ENCODE results near the gene GLI1. TPM values are rescaled to one million over a fixed set of nuclear protein-coding genes. Genes with fewer than 3 reads are reported as not detected.

The GLI1 gene
- total RNA-seq, 1 experiment from 2014 or later = 1.9 TPM

GRCh38 chr12:57521525-57522010 lies 62.0 kb downstream of the GLI1 start:
- H3K9me2 ChIP-seq (replicated peaks; ENCODE audit: insufficient read depth, low read length) = no peaks in the 10 kb centered on the region
- H2AFZ ChIP-seq (ENCODE audit: low read length) = 0 out of 2 replicates have a peak overlapping the region, but pooled peaks have one; percentile 72
- H3K79me2 ChIP-seq (ENCODE audit: low read length) = peaks cover 53% of the 10 kb centered on the region
- H3K27ac ChIP-seq (ENCODE audit: low read length) = peak overlapping the region; percentile 91
- H3K9me3 ChIP-seq (ENCODE audit: low read length) = no peaks in the 10 kb centered on the region
- peaks cover 17% of the 10 kb centered on the region for H3K36me3 ChIP-seq (ENCODE audit: insufficient read depth, low read length)
- H3K4me2 ChIP-seq (ENCODE audit: low read depth, low read length, poor library complexity, severe bottlenecking) = peak overlapping the region; percentile 80
- no peaks in the 10 kb centered on the region for H3K27me3 ChIP-seq (ENCODE audit: low read length)
- H3K4me3 ChIP-seq (ENCODE audit: low read length) = peak overlapping the region; percentile 92
- H3K9ac ChIP-seq (ENCODE audit: low read length) = peak overlapping the region; percentile 89
- H3K4me1 ChIP-seq (ENCODE audit: low read length) = peaks cover 53% of the 10 kb centered on the region
- no peak for DNase-seq
- peaks cover 38% of the 10 kb centered on the region; the same call in 1 of the 2 replicates for H4K20me1 ChIP-seq (ENCODE audit: insufficient read depth, low read depth, low read length)

Small RNA genes lying within 50 kb of the gene (small RNA-seq; reads per million reads assigned to genes)
- gene MIR616 = not detected
- not detected for gene RNU6-879P

Other genes starting within 250 kb of the GLI1 start
- 2.9 and 4.2 TPM in 2 replicates for gene NXPH4, start 243.0 kb upstream of the GLI1 start, total RNA-seq (2014; rRNA removed; shearing (Covaris generic); ENCODE audit: low replicate concordance)
- 399 and 449 TPM in 2 replicates for gene SHMT2, start 230.1 kb upstream of the GLI1 start, total RNA-seq (2014; rRNA removed; shearing (Covaris generic); ENCODE audit: low replicate concordance)
- 5.9 and 7.8 TPM in 2 replicates for gene STAC3, start 208.6 kb upstream of the GLI1 start, total RNA-seq (2014; rRNA removed; shearing (Covaris generic); ENCODE audit: low replicate concordance)
- gene R3HDM2, start 28.7 kb upstream of the GLI1 start, total RNA-seq (2014; rRNA removed; shearing (Covaris generic); ENCODE audit: low replicate concordance) = 31.9 and 39.0 TPM in 2 replicates
- 0.11 TPM in 1 of 2 replicates, not detected in the other for gene INHBC, start 25.0 kb upstream of the GLI1 start, total RNA-seq (2014; rRNA removed; shearing (Covaris generic); ENCODE audit: low replicate concordance)
- 14.3 and 17.9 TPM in 2 replicates for gene INHBE, start 4.5 kb upstream of the GLI1 start, total RNA-seq (2014; rRNA removed; shearing (Covaris generic); ENCODE audit: low replicate concordance)
- 6.7 and 12.3 TPM in 2 replicates for gene ARHGAP9, start 20.1 kb downstream of the GLI1 start, total RNA-seq (2014; rRNA removed; shearing (Covaris generic); ENCODE audit: low replicate concordance)
- gene MARS1, start 28.3 kb downstream of the GLI1 start, total RNA-seq (2014; rRNA removed; shearing (Covaris generic); ENCODE audit: low replicate concordance) = 204 and 260 TPM in 2 replicates
- gene DDIT3, start 60.7 kb downstream of the GLI1 start, total RNA-seq (2014; rRNA removed; shearing (Covaris generic); ENCODE audit: low replicate concordance) = 54.3 and 73.3 TPM in 2 replicates
- 23.5 and 32.4 TPM in 2 replicates for gene MBD6, start 63.0 kb downstream of the GLI1 start, total RNA-seq (2014; rRNA removed; shearing (Covaris generic); ENCODE audit: low replicate concordance)
- gene DCTN2, start 87.4 kb downstream of the GLI1 start, total RNA-seq (2014; rRNA removed; shearing (Covaris generic); ENCODE audit: low replicate concordance) = 77.9 and 123 TPM in 2 replicates
- 21.5 and 24.0 TPM in 2 replicates for gene KIF5A, start 90.3 kb downstream of the GLI1 start, total RNA-seq (2014; rRNA removed; shearing (Covaris generic); ENCODE audit: low replicate concordance)
- gene PIP4K2C, start 131.4 kb downstream of the GLI1 start, total RNA-seq (2014; rRNA removed; shearing (Covaris generic); ENCODE audit: low replicate concordance) = 9.3 and 23.9 TPM in 2 replicates
- gene DTX3, start 145.0 kb downstream of the GLI1 start, total RNA-seq (2014; rRNA removed; shearing (Covaris generic); ENCODE audit: low replicate concordance) = 16.8 and 22.9 TPM in 2 replicates
- gene ARHGEF25, start 151.7 kb downstream of the GLI1 start, total RNA-seq (2014; rRNA removed; shearing (Covaris generic); ENCODE audit: low replicate concordance) = 0.87 TPM in 1 of 2 replicates, not detected in the other
- 0.58 and 0.63 TPM in 2 replicates for gene B4GALNT1, start 173.4 kb downstream of the GLI1 start, total RNA-seq (2014; rRNA removed; shearing (Covaris generic); ENCODE audit: low replicate concordance)
- gene OS9, start 234.3 kb downstream of the GLI1 start, total RNA-seq (2014; rRNA removed; shearing (Covaris generic); ENCODE audit: low replicate concordance) = 72.6 and 120 TPM in 2 replicates

All from Karpas-422 (cell line).